IPS-20b (cell line): ENCODE data around the gene NHS.

Experiments
- H3K27ac ChIP-seq: one replicate; pipeline ENCODE4 v1.5.1; 2013; ENCODE audit warnings: low read length
- H3K27me3 ChIP-seq: 2 replicates; pipeline ENCODE4 v1.6.1; 2013; ENCODE audit warnings: mild to moderate bottlenecking, low read length, inconsistent platforms; ENCODE audit not compliant: insufficient read depth
- H3K36me3 ChIP-seq: 2 replicates; pipeline ENCODE4 v1.6.1; 2013; ENCODE audit warnings: low read depth, mild to moderate bottlenecking, inconsistent platforms, low read length, moderate library complexity; ENCODE audit not compliant: insufficient read depth
- H3K4me1 ChIP-seq: 2 replicates; pipeline ENCODE4 v1.6.1; 2013; ENCODE audit warnings: mild to moderate bottlenecking, control low read depth, inconsistent platforms, low read length, moderate library complexity; ENCODE audit not compliant: insufficient read depth
- H3K4me3 ChIP-seq: 2 replicates; pipeline ENCODE4 v1.5.1; 2013; ENCODE audit warnings: mild to moderate bottlenecking, low read length, inconsistent platforms
- H3K9ac ChIP-seq: 2 replicates; pipeline ENCODE4 v1.6.1; 2013; ENCODE audit warnings: low read depth, mild to moderate bottlenecking, inconsistent platforms, low read length, moderate library complexity
- H3K9me3 ChIP-seq: 2 replicates; pipeline ENCODE4 v1.6.1; 2013; ENCODE audit warnings: mild to moderate bottlenecking, low read depth, low read length, inconsistent platforms; ENCODE audit not compliant: insufficient read depth

NHS gene

GRCh38 chrX:17375637-17376430 lies 834 bp downstream of the NHS start:
- H3K9ac ChIP-seq, result no peak overlapping the region; the same call in 1 of the 2 replicates
- H3K36me3 ChIP-seq, result no peaks in the 10 kb centered on the region
- H3K27me3 ChIP-seq, result peaks cover 32% of the 10 kb centered on the region
- H3K4me1 ChIP-seq, result peaks cover 3% of the 10 kb centered on the region; the same call in 1 of the 2 replicates
- H3K27ac ChIP-seq, result no peak overlapping the region
- H3K4me3 ChIP-seq, result peak overlapping the region; percentile 74
- H3K9me3 ChIP-seq, result no peaks in the 10 kb centered on the region

DNA sequence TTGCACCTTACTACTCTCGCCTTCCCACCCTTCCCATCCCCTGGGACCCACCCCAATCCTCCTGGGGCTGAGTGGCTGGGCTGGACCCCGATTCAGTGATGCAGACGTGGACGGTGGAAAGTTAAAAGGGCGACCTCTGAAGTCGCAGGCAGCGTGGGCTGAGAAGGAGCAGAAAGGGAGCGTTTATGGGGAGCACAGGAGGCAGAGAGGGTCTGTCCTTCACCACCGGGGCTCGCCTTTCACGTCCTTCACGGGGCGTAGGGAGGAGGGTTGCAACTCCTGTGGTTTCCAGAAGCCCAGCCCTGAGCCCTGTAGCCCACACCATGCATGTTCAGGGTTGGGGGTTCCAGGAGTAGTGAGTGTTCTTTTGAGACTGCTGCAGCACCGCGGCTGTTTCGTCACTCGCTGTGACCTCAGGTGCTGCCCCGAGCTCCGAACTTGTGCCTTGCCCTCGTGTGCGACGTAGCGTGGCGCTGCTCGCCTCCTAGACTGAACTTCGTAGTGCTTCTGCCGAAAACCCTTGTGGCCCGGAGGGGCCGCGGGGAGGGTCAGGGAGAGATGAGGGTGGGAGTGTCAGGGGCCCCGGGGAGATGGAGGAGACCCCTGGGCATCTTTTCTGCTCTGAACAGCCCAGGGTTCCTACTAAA lies 1.6 kb downstream of the NHS start:
- Histone ChIP-seq H3K9ac (peak overlapping the region; percentile 37; the same call in 1 of the 2 replicates), H3K27me3 (peaks cover 32% of the 10 kb centered on the region), H3K36me3 (no peaks in the 10 kb centered on the region), H3K9me3 (peaks cover 4% of the 10 kb centered on the region; the same call in 1 of the 2 replicates), H3K4me1 (peaks cover 3% of the 10 kb centered on the region; the same call in 1 of the 2 replicates), H3K27ac (no peak overlapping the region), H3K4me3 (peak overlapping the region; percentile 74)

DNA sequence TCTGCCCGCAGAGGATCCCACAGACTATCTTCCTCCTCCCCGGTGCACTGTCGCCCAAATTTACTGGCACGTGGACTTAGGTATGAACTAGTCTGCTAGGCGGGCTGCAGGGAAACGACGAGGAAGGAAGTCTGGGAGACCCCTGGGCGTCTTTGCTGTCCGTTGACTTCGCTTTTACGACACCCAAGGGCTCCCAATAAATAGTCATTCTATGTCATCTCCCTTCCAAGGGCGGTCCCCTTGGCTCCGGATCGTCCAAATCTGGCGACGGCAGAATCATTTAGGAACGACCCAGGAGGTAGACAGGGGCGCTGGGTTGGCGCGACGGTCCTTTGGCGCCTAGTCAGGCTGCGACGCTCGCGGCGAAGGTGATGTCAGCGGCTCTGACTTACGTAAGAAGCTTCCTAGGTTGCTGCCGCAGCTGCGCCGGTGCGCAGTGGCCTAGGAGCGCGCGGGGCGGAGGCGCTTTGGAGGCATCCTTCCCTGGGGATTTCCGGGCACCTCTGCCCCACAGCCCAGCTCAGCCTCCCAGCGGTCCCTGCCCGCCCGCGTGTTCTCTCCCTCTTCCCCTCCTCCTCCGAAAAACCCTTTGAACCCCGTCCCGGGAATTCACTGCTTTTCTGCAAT lies 2.2 kb downstream of the NHS start:
- Histone ChIP-seq H3K27me3 (peaks cover 32% of the 10 kb centered on the region), H3K9me3 (peaks cover 10% of the 10 kb centered on the region), H3K4me3 (peak overlapping the region; percentile 74), H3K4me1 (peaks cover 3% of the 10 kb centered on the region; the same call in 1 of the 2 replicates), H3K36me3 (no peaks in the 10 kb centered on the region), H3K9ac (peak overlapping the region; percentile 41; the same call in 1 of the 2 replicates), H3K27ac (no peak overlapping the region)

- H3K9ac ChIP-seq, result peak overlapping the region; percentile 41; the same call in 1 of the 2 replicates
- H3K36me3 ChIP-seq, result no peaks in the 10 kb centered on the region
- peaks cover 13% of the 10 kb centered on the region for H3K9me3 ChIP-seq
- no peak overlapping the region for H3K27ac ChIP-seq
- peaks cover 3% of the 10 kb centered on the region; the same call in 1 of the 2 replicates for H3K4me1 ChIP-seq
- H3K27me3 ChIP-seq, result peaks cover 32% of the 10 kb centered on the region
- H3K4me3 ChIP-seq, result peak overlapping the region; percentile 74
Observed at GRCh38 chrX:17377795-17378194, 2.8 kb downstream of the NHS start.

DNA sequence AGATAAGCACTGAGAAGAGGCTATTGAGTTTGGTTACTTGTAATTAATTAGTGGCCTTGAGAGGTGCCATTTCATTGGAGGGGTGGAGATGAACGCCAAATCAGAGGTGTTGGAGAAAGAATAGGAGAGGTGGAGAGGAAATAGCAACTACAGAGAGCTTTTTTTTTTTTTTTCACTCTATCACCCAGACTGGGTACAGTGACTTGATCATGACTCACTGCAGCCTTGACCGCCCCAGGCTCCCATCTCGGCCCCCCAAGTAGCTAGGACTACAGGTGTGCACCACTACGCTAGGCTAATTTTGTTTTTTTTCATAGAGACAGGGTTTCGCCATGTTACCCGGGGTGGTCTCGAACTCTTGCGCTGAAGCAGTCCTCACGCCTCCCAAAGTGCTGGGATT lies 5.2 kb downstream of the NHS start:
- no peaks in the 10 kb centered on the region for H3K36me3 ChIP-seq
- H3K4me1 ChIP-seq, result peaks cover 3% of the 10 kb centered on the region; the same call in 1 of the 2 replicates
- H3K4me3 ChIP-seq, result no peak overlapping the region
- peaks cover 13% of the 10 kb centered on the region for H3K9me3 ChIP-seq
- no peak overlapping the region for H3K27ac ChIP-seq
- no peak overlapping the region for H3K9ac ChIP-seq
- peaks cover 32% of the 10 kb centered on the region for H3K27me3 ChIP-seq

GRCh38 chrX:17390419-17390850 lies 15.4 kb downstream of the NHS start:
- H3K9me3 ChIP-seq, result no peaks in the 10 kb centered on the region
- H3K36me3 ChIP-seq, result no peaks in the 10 kb centered on the region
- no peaks in the 10 kb centered on the region for H3K27me3 ChIP-seq
- no peak overlapping the region for H3K4me3 ChIP-seq
- no peaks in the 10 kb centered on the region for H3K4me1 ChIP-seq
- no peak overlapping the region for H3K27ac ChIP-seq
- no peak overlapping the region for H3K9ac ChIP-seq

DNA sequence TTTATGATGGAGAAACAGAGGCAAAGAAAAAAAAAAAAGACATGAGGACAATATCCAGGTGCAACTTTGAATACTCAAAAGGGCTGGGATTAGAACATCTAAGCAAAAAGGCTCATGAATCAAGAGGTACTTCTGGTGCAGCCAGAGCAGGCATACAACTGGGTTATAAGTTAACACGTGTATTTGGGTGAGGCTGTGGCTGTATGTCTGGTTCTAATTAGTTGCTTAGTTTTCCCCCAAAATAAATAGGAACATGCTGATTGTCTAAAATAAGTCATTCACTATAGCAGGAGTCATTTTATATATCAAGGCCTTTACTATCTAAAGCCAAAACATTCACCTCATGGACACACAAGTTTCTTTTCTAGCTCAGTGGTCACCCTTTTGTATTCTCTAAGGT lies 20.2 kb downstream of the NHS start:
- Histone ChIP-seq H3K9me3 (no peaks in the 10 kb centered on the region), H3K27ac (no peak overlapping the region), H3K9ac (no peak overlapping the region), H3K27me3 (no peaks in the 10 kb centered on the region), H3K4me3 (no peak overlapping the region), H3K4me1 (no peaks in the 10 kb centered on the region), H3K36me3 (no peaks in the 10 kb centered on the region)

- H3K27ac ChIP-seq, result no peak overlapping the region
- H3K9me3 ChIP-seq, result no peaks in the 10 kb centered on the region
- no peaks in the 10 kb centered on the region for H3K27me3 ChIP-seq
- H3K9ac ChIP-seq, result no peak overlapping the region
- H3K36me3 ChIP-seq, result no peaks in the 10 kb centered on the region
- no peaks in the 10 kb centered on the region for H3K4me1 ChIP-seq
- no peak overlapping the region for H3K4me3 ChIP-seq
Observed at GRCh38 chrX:17397074-17397473, 22.1 kb downstream of the NHS start.

DNA sequence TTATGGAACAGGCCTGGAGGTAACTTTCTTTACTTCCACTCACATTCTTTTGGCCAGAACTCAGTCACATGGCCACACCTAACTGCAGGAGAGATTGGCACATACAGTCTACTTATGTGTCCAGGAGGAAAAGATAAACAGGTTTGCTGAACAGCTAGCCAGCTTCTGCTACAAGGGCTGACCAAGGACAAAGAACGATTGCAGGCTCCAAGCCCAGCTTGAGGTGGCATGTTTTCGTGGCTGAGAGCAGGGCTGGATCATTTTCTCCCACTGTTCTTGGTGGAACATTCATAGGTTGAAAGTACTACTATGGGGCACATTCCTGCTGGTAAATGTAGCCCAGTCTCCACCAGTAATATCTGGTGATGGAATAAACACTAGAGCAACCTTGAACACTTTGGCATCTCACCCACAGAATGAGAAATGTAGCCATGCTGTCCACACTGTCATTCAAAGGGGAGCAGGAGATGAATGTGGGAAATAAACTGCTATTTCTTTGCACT lies 28.2 kb downstream of the NHS start:
- Histone ChIP-seq H3K27ac (no peak overlapping the region), H3K27me3 (peaks cover 4% of the 10 kb centered on the region; the same call in 1 of the 2 replicates), H3K9me3 (no peaks in the 10 kb centered on the region), H3K4me3 (no peak overlapping the region), H3K9ac (no peak overlapping the region), H3K36me3 (no peaks in the 10 kb centered on the region), H3K4me1 (no peaks in the 10 kb centered on the region; the same call in none of the 2 replicates)

- H3K9ac ChIP-seq, result no peak overlapping the region
- no peaks in the 10 kb centered on the region; the same call in none of the 2 replicates for H3K4me1 ChIP-seq
- H3K4me3 ChIP-seq, result no peak overlapping the region
- no peaks in the 10 kb centered on the region for H3K9me3 ChIP-seq
- H3K36me3 ChIP-seq, result no peaks in the 10 kb centered on the region
- no peak overlapping the region for H3K27ac ChIP-seq
- H3K27me3 ChIP-seq, result peaks cover 4% of the 10 kb centered on the region; the same call in 1 of the 2 replicates
Observed at GRCh38 chrX:17403972-17404371, 29.0 kb downstream of the NHS start.

- Histone ChIP-seq H3K36me3 (no peaks in the 10 kb centered on the region), H3K27ac (no peak overlapping the region), H3K27me3 (peaks cover 4% of the 10 kb centered on the region; the same call in 1 of the 2 replicates), H3K9ac (no peak overlapping the region), H3K4me3 (no peak overlapping the region), H3K9me3 (no peaks in the 10 kb centered on the region), H3K4me1 (peaks cover 6% of the 10 kb centered on the region)
Observed at GRCh38 chrX:17405225-17405969, 30.4 kb downstream of the NHS start.
